NAMALWA (cell line): ENCODE data around the gene KANSL1L.
A peak's percentile ranks its signal among the peaks of the same experiment; 100 is the strongest.
"Not testable (repeated sequence)": the region's sequence is repeated elsewhere in the genome, so short reads cannot be mapped to it uniquely, and the experiment has no call there.

Source experiments
- DNase-seq: peaks from one replicate; pipeline ENCODE4 v3.0.0-alpha.2; 2015; ENCODE audit warnings: low spot score

The KANSL1L gene, protein sequence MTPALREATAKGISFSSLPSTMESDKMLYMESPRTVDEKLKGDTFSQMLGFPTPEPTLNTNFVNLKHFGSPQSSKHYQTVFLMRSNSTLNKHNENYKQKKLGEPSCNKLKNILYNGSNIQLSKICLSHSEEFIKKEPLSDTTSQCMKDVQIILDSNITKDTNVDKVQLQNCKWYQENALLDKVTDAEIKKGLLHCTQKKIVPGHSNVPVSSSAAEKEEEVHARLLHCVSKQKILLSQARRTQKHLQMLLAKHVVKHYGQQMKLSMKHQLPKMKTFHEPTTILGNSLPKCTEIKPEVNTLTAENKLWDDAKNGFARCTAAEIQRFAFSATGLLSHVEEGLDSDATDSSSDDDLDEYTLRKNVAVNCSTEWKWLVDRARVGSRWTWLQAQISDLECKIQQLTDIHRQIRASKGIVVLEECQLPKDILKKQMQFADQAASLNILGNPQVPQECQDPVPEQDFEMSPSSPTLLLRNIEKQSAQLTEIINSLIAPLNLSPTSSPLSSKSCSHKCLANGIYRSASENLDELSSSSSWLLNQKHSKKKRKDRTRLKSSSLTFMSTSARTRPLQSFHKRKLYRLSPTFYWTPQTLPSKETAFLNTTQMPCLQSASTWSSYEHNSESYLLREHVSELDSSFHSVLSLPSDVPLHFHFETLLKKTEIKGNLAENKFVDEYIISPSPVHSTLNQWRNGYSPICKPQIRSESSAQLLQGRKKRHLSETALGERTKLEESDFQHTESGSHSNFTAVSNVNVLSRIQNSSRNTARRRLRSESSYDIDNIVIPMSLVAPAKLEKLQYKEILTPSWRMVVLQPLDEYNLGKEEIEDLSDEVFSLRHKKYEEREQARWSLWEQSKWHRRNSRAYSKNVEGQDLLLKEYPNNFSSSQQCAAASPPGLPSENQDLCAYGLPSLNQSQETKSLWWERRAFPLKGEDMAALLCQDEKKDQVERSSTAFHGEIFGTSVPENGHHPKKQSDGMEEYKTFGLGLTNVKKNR

DNA sequence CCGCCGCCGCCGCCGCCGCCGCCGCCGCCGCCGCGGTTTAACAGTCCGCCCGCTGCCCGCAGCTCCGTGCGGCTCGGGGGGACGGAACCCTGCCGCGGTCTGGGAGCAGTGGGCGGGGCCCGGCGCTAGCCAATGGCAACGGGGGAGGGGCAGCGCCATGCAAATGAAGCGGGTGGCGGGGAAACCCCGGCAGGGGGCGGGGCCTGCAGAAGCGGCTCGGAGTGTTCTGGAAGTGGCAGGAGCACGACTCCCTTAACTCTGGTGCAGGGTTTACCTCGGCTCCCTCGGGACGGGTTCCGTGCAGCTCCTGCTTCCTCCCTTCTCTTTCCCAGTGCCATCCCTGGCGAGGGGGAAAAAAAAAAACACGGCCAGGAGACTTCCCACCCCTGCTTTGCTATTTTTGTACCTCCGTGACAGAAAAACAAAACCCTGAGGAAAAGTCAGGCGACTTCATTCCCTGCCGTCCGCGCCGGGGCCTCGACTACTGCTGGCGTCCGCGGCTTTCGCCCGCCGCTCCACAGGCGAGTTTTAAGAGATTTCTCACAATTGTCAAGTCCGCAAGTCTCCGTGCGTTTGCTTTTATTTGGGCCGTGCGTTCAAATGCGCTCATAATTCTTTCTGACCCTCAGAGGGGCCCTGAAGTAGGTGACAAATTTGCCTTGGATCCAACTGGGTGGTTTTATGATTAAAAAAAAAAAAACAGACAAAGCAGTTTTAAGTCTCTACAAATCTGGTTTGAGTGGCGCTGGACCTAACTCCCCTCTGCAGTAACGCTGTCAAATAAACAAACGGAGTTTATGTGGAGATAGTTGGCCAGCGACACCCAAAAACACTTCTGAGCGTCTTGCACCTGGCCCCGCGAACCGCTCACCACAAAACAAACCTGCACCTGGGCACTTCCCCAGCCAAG lies at the start of gene KANSL1L:
TSS of gene KANSL1L (minus strand) at position 101 of the 910 bp plus-strand sequence. CDS start 16,827 bp downstream, outside the sequence.
- peak; percentile 94 for DNase-seq

- no peak for DNase-seq
Measured at GRCh38 chr2:210215120-210215519, 43.9 kb upstream of the KANSL1L start.

- no peak for DNase-seq
Measured at GRCh38 chr2:210210185-210210584, 39.0 kb upstream of the KANSL1L start.

DNA sequence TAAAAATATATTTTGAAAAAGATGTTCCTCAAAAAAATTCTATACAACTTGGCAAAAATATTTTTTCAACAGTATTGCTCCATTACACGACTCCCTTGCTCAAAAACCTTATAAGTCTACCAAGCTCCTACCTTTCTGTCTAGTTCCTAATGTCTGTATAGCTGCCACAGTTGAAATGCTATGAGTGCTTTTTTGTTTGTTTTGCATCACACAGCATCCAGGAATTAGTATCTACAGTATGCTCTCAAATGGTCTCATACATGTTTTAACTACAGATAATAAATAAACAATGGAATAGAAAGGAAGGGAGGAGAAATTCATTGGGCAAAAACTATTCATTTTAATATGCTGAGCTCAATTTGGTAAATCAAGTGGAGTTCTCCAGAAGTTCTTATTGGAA lies 36.7 kb upstream of the KANSL1L start:
- no peak for DNase-seq

- DNase-seq, result no peak
Measured at GRCh38 chr2:210203558-210203957, 32.3 kb upstream of the KANSL1L start.

GRCh38 chr2:210203147-210203546 lies 31.9 kb upstream of the KANSL1L start:
- no peak for DNase-seq

DNA sequence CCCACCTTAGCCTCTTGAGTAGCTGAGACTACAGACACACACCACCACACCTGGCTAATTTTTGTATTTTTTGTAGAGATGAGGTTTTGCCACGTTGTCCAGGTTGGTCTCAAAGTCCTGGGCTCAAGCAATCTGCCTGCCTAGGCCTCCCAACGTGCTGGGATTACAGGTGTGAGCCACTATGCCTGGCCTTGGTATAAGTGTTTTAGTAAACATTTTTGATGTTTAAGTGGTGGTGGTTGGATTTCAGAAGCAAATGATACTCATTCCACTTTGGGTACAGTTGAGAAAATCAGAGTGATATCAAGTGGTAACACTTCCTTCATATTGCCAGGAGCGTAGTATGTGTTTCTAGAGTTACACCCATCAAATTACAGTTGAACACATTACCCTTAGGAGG lies 28.6 kb upstream of the KANSL1L start:
- no peak for DNase-seq

DNA sequence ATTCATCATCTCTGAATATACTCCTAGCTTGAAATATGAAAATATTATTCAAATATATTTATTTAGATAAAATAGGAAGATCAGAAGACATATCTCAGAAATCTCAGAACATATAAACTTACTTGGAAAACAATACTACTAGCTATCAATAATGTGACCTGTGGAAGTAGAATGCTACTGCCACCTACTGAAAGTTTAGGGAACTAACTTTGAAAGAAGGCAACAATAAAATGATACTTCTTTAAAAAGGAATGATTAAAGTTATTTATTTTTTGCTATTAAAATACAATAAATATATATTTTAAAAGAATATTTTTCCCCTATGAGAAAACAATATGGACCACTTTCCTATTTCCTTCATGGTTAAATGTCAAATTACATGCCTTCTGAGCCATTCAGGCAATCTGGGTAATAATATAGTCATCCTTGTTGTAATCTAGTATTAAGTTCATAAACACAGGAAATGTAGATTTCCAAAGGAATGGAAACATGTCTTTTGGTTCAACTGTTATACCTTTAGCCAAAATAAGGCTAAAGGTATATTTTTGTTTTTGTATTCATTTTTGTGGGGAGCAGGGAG lies 28.1 kb upstream of the KANSL1L start:
- peak; percentile 67 for DNase-seq

DNA sequence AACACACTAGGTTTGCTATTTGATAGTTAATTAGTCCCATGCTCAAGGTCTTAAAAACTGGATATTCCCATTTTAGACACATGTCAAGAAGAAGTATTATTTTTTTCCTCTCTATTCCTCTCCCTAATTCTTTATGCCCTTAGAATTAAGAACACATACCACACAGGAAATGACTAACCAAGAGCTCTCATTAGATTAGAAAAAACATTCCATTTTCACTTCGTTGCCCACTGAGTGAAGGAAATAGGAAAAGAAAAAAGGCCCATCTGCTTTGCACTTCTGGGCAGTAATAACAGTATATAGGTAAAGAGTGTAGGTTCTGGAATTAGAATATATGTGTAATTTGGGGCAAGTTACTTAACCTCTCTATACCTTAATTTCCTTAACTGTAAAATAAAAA lies 27.1 kb upstream of the KANSL1L start:
- no peak for DNase-seq

DNA sequence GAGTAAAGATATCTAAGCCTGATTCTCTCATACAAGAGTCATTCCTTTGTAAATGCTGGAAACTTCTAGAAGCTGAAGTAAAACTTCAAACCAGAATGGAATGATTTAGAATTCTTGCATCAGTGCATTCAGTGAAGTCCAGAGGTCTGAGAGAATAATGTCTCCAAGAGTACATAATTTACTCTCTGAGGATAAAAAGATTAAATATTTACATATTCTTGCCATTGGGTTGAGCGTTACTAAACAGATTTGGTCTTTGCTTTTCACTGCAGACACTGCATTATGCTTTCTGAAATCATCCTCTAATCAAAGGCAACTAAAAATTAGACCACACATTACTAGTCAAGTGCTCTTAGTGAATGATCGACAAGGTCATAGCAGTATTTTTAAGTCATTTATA lies 26.5 kb upstream of the KANSL1L start:
- no peak for DNase-seq

GRCh38 chr2:210195101-210195852 lies 24.1 kb upstream of the KANSL1L start:
- peak; percentile 72 for DNase-seq

- no peak for DNase-seq
Measured at GRCh38 chr2:210190345-210190744, 19.1 kb upstream of the KANSL1L start.

- DNase-seq, result no peak
Measured at GRCh38 chr2:210189452-210190138, 18.4 kb upstream of the KANSL1L start.

DNA sequence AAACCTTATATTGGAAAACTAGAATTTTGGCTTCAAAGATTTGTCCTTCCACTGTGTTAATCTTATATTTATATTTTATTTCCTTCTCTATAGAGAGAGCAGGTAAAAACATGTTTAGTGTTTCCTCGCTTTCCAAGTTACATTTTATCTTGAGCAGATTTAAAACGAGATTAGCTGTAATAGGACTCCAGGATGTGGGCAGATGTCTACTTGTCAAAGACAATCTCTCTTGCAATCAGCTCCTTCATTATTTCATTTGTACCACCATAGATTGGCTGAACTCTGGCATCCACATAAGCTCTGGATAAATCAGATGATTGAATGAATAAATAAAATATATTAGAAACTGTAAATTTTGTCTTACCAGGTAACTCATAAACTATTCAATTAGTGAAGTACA lies 17.5 kb upstream of the KANSL1L start:
- no peak for DNase-seq

GRCh38 chr2:210188190-210188589 lies 17.0 kb upstream of the KANSL1L start:
- no peak for DNase-seq

DNA sequence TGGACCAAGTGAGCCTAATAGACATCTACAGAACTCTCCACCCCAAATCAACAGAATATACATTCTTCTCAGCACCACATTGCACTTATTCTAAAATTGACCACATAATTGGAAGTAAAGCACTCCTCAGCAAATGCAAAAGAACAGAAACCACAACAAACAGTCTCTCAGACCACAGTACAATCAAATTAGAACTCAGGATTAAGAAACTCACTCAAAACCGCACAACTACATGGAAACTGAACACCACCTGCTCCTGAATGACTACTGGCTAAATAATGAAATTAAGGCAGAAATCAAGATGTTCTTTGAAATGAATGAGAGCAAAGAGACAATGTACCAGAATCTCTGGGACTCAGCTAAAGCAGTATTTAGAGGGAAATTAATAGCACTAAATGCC lies 12.7 kb upstream of the KANSL1L start:
- DNase-seq, result not testable (repeated sequence)

DNA sequence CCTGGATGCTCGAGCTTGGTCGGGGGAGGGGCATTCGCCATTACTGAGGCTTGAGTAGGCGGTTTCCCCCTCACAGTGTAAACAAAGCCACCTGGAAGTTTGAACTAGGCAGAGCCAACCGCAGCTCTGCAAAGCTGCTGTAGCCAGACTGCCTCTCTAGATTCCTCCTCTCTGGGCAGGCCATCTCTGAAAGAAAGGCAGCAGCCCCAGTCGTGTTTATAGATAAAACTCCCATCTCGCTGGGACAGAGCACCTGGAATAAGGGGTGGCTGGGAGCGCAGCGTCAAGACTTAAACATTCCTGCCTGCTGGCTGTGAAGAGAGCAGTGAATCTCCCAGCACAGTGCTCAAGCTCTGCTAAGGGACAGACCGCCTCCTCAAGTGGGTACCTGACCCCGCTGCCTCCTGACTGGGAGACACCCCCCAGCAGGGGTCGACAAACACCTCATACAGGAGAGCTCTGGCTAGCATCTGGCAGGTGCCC lies 10.4 kb upstream of the KANSL1L start:
- DNase-seq, result peak; percentile 63

DNA sequence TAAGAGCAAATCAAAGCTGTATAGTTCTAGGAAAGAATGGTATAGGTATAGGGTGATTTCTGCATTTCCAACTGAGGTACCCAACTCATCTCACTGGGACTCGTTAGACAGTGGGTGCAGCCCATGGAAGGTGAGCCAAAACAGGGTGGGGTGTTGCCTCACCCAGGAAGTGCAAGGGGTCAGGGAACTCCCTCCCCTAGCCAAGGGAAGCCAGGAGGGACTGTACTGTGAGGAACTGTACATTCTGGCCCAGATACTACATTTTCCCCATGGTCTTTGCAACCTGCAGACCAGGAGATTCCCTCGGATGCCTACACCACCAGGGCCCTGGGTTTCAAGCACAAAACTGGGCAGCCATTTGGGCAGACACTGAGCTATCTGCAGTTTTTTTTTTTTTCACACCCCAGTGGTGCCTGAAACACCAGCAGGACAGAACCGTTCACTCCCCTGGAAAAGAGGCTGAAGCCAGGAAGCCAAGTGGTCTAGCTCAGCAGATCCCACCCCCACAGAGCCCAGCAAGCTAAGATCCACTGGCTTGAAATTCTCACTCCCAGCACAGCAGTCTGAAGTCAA lies 9.9 kb upstream of the KANSL1L start:
- DNase-seq, result not testable (repeated sequence)

- DNase-seq, result no peak
Measured at GRCh38 chr2:210180477-210180876, 9.3 kb upstream of the KANSL1L start.
